AG09319 (cell line): ENCODE measurements around the gene COMMD9.

Source experiments
- DNase-seq: peaks from one replicate; pipeline ENCODE4 v3.0.0-alpha.2; 2010; ENCODE audit warnings: low read depth; ENCODE audit errors: extremely low read depth
- TF ChIP-seq, protein P1 (sequence below): IDR thresholded peaks from 2 replicates; pipeline ENCODE4 v1.5.1; 2011; ENCODE audit warnings: low read depth, mild to moderate bottlenecking, inconsistent platforms, low read length, moderate library complexity

The COMMD9 gene

DNA sequence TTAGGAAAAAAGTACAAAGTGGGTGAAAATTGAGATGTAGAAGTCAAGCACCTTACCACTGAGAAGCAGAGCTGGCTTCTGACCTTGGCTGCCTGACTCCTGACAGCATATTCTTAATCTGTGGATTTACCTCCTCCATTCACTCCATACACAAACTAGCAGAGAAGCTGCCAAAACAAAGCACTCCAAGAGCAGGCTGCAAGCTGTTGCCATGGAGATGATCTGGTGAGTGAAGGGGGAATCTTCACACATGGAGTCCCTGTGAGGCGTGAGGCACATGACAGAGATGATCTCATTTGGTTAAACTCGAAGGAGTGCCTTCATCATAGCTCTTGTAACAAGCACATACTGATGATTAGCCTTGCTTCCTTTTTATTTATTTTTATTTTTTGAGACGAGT, 16.1 kb downstream of the COMMD9 start:
- TF ChIP-seq, protein P1, sequence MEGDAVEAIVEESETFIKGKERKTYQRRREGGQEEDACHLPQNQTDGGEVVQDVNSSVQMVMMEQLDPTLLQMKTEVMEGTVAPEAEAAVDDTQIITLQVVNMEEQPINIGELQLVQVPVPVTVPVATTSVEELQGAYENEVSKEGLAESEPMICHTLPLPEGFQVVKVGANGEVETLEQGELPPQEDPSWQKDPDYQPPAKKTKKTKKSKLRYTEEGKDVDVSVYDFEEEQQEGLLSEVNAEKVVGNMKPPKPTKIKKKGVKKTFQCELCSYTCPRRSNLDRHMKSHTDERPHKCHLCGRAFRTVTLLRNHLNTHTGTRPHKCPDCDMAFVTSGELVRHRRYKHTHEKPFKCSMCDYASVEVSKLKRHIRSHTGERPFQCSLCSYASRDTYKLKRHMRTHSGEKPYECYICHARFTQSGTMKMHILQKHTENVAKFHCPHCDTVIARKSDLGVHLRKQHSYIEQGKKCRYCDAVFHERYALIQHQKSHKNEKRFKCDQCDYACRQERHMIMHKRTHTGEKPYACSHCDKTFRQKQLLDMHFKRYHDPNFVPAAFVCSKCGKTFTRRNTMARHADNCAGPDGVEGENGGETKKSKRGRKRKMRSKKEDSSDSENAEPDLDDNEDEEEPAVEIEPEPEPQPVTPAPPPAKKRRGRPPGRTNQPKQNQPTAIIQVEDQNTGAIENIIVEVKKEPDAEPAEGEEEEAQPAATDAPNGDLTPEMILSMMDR = no peak
- no peak for DNase-seq

DNA sequence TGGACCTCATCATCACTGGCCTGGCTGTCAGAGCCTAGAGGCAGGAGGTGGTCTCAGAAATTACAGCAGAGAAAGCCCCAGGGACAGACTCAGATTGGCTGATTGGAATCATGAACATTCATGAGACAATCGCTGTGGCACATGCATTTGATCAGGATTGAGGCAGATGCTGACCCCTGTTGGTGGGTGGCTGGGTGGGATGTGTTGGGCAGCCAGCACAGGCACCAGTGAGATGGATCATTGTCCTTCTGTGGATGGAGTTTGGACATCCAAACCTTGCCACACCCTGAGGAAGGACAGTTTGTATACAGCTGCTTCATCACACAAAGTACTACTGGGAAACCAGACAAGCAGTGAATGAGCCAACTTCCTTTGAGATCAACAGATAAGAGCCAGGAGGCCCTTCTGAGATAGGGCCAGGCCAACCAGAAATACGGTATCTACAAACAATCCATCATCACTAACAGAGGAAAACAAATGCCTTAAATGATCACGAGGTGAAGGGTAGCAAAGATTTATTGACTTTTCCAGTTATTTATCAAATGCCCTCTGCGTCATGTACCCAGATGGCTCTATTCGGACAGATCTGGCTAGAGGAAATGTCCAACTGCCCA, 17.3 kb downstream of the COMMD9 start:
- no peak for DNase-seq

DNA sequence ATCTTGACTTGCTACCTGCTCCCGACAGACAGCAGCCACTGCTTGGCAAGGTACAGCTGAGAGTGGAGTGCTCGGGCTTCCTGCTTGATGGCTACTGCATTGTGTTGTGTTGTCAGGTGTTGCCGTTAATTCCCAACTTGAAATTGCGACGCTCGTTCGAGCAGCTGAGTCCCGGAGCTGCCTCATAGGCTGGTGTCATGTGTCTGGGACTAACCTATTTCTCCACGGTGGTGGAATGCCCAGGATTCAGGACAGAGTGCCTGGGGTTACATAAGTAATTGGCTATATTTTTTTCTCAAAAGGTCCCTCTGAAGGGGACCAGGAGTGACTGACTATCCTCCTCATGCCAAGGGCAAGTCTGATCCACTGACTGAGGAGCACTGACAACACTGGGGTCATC, 18.5 kb downstream of the COMMD9 start:
- TF ChIP-seq, protein P1 = no peak
- no peak for DNase-seq

More for the DNA sequence above, 17.3 kb downstream of the COMMD9 start:
- TF ChIP-seq, protein P1 = no peak; the same call in 1 of the 2 replicates

DNA sequence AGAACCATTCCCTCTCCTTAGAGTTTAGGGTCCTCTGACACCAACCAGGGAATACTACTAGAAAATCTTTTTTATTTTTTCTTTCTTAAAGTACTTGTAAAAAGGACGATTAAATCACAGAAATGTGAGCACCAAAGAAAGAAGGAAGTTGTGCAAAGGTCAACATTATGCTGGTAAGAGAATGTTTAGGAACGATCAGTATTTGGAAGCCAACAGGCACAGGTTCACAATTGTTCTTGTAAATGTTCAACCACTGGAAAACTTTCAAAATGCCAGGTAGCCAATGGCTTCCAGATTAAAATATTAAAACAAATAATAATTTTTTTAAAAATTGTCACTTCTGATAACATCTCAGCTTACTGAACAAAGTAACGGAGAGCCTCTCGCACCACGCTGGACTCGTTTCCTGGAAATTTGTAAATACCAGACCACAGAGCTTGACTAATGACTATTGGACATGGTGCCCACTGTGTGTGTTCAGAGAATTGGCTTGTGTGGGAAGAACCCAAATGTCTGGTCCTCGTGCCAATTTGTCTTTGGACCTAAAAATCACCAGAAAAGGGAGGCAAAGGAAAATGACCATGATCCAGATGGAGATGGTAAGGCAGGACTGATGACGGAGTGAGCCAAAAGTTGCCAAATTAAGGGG, 20.8 kb downstream of the COMMD9 start:
- DNase-seq = no peak
- TF ChIP-seq, protein P1 = no peak

DNA sequence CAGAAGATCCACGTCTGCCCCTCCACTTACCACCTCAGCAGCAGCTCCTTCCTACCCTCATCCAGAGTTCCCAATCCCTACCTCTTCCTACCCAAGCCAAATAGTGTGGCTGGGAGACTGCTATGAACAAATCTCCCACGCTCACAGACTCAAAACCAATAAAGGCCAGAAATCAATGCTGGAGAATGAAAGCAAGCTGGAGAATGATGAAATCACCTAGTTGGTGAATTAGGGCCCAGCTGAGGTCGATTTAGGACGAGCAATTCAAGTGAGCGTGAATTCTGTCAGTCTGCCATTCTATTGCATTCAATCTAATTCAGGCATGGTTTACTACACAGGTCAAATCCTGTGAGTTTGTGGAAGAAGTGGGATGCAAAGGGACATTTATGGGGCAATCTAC, 22.5 kb downstream of the COMMD9 start:
- DNase-seq = no peak
- TF ChIP-seq, protein P1 = no peak

DNA sequence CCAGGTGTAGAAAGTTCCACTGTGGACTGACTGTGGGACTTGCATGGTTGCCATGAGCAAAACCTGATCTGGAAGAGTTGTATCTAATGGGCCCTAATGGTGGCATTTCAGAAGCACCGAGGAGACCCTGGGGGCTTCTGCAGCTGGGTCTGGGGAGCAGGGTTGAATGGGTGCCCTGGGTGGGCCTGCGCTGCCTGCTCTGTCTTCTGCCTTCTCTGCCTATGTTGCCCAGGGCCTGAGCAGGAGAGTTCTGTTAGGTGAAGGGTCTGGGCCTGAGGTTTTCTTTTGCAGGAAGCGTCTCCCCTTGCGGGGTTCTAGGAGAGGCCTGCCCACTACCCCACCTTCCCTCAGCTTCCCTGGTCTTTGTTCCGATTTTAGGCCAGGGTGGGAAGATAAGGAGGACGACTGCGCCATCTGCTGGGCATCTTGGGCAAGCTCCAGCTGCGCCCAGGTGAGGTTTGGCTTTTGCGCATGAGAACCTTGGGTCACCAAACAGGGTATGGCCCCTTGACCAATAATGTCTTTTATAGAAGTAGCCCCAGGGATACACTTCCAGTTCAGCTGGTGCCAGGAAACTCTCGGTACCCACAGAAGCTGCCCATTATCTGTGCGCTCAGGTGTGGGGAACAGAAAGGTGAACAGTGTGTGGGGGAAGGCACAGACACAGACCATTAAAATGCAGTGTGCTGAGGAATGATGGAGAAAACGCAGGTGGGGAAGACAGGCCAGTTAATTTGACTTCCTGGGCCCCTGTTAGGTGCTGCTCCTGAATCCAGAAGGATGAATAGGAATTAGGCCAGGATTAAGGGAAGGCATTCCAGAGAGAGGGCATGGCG, 23.2 kb downstream of the COMMD9 start:
- TF ChIP-seq, protein P1 = peak; percentile 86

DNA sequence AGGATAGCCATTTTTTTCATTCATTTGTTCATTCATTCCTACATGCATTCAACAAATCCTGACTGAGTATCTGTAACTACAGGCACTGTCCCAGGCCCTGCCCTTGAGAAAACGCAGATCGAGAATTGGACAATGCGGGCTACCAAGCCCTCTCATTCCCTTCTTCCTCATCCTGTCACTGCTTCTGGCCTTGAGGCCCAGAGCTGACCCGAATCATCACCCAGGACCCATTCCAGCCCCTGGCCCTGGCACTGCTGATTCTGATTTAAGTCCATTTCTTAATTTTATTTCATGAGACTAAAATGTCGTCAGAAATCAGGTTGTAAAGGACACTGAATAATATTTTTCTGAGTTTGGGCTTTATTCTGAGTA, 24.3 kb downstream of the COMMD9 start:
- TF ChIP-seq, protein P1 = no peak

More for the DNA sequence above, 23.2 kb downstream of the COMMD9 start:
- DNase-seq = no peak

More for the DNA sequence above, 24.3 kb downstream of the COMMD9 start:
- no peak for DNase-seq
